HG02759 (cell line): Measurements from ENCODE around the gene KLK15.
"Not testable (repeated sequence)": the region's sequence is repeated elsewhere in the genome, so short reads cannot be mapped to it uniquely, and the experiment has no call there.

ENCODE experiments used
- ATAC-seq: cut with Tn5 transposase; IDR thresholded peaks from one replicate; pipeline ENCODE4 v1.9.1; 2021; ENCODE audit warnings: mild to moderate bottlenecking, moderate library complexity; ENCODE audit not compliant: unreplicated experiment

Gene KLK15

DNA sequence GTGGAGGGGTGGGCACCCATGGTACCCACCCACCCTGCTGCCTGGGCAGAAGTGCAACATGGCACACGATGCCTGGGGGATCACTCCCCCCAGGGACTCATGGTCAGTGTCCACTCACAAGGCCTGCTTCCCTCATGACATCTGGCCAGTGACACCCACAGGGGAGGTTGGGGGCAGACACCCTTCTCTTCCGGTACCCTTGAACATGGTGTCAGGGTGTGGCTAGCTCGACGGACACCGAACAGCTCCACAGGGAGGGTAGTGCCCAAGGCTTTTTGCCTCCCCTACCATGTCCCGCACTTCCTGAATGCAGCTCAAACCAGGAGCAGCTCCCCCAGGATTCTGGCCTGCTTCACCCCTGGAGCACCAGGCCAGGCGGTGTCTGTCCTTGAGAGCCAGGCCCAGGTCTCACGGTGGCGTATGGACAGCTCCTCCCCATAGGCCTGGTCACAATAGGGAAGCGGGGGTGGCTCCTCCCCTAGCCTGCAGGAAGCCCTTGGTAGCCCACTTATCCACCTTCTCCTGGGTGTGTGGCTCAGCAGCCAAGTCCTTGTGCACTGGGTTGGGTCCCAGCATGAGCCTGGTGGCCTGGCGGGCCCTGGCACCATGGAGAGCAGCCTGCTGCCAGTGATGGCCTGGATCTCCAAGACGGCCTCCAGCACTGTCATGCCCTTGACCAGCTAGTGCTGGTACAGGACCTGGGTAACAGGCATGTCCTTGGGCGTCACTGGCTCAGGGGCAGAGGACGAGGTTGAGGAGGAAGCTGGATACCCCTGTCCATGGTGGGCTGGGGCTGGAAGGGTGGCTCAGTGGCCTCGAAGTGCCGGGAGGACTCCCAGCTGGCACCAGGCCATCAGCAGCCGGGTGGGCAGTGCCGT is 35.4 kb downstream of the KLK15 start:
- ATAC-seq = no peak

DNA sequence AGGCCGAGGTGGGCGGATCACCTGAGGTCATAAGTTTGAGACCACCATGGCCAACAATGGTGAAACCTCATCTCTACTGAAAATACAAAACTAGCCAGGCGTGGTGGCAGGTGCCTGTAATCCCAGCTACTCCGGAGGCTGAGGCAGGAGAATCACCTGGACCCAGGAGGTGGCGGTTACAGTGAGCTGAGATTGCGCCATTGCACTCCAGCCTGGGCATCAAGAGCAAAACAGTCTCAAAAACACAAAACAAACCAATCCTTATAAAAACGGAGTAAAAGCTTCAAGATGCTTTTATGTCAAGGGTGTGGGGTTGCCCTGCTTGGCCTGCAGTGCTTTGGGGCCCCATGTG is 36.0 kb downstream of the KLK15 start:
- no peak for ATAC-seq

DNA sequence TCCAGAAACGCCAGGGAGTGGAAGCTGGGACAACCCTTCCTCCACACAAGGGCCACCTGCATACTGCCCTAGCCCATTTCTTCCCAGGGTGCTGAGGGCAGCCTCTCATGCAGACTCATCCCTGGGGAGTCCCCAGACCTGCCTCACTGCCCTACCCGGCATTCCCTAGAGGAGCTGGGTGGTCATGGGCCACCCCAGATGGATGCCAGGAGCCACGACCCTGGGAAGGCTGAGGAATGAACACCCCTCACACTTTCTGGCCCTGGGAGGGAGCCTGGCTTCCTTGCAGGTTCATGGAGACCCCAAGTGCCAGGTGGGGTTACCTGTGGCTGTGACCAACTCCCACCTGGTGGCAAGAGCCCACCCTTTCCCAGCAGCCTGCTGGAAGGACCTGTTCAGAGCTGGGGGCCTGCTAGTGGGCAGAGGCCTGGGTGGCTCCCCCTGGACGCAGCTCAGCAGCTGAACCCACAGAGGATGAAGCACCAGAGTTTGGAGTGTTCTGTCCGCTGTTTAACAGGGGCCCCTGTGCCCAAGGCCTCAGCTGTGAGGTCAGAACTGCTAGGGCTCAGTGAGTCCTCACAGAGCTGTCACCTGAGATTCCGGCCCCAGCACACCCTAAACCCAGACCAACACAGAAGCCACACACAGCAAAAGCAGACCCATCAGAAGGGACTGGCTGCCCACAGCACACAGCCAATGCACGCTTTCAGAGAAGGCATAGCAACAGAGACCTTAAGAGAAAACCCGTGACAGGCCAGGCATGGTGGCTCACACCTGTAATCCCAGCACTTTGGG is 36.5 kb downstream of the KLK15 start:
- no peak for ATAC-seq

DNA sequence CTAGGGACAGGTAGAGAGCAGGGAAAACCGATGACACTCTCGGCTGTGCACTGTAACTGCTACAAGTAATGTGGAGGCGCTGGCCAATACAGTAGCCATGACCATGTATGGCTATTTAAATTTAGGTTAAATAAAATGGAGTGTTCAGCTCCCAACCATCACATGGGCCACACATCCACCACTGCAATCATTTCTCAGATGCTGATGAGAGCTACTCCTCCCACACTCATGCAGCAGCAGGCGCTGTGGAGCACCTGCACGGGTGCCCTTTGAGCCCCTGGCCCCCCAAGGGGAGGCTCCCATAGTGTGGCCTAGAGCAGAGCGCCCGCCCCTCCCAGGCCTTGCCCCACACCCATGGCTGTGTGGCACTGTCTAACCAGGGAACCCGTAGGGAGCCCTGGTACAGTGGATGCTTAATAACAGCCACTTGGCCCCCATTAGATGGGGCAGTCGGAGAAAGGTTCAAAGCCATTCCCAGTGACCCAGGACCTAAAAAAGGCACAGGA is 37.2 kb downstream of the KLK15 start:
- ATAC-seq = no peak

DNA sequence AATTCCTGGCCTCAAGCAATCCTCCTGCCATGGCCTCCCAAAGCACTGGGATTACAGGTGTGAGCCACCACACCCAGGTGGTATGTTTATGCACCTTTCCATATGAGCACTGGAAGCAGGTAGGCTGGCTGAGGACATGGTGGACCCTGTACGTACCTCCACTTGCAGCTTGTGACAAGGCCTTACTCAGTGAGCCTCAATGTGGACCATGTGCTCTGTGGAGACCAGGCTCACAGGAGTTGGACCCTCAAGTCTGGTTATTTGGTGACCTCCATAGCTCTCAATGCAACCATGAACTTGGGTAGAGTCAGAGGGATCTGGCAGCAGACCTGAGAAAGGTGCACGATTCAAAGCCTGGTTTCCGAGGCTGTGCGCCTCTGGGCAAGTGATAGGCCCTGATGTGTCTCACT is 37.7 kb downstream of the KLK15 start:
- no peak for ATAC-seq

DNA sequence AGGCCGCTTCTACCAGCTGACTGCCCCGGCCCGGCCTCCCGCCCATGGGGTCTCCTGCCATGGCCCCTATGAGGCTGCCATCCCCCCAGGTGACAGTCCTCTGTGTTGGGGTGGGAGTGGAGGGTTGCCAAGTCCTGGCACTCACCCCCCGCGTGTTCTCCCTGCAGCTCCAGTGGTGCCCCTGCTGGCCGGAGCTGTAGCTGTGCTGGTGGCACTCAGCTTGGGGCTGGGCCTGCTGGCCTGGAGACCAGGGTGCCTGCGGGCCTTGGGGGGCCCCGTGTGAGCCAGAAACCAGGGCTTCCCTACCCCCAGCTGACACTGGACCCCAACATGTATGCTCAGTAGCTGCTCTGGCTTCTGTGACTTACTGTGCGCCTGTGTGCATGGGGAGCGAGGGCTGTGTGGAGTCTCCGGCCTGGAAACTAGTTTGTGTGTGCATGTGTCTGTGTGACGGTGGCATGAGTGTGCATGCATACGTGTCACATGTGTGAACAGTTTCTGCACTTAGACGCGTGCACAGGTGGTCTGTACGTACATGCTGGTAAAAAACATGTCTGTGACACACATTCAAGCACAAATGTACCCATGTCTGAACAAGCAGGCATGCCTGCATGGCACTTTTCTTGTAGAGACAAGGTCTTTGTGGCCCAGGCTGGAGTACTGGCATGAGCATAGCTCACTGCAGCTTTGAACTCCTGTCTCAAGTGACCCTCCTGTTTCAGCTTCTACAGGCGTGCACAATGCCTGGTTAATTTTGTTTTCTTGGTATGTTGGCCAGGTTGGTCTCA is 38.3 kb downstream of the KLK15 start:
- ATAC-seq = no peak

DNA sequence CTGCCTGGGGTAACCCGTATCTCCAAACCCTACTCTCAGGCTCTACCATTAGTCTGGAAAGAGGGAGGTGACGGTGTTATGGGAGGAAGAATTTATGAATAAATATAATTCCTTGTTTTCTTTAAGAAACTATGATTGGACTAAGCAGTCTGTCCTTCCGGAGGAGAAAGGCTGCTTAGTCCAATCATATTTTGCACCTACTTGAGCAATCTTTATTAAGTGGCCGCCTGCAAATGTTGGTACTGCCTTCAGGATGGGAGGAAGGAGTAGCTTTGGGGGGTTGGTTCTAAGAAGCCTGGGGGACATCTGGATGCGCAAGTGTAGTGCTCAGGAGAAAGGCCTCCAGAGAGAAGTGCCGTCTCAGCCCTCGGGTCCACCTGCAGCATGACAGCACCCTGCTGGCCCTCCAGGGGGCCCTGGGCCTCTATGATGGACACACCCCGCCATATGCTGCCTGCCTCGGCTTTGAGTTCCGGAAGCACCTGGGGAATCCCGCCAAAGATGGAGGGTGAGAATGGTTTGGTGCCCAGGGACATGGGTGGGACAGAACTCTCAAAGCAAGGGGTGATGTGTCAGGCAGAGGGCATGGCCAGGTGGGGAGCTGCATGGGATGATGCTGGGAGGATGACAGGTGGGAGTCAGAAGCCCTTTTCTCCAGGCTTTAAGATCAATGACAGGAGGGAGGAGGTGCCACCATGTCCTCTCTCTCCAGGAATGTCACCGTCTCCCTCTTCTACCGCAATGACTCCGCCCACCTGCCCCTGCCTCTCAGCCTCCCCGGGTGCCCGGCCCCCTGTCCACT is 39.1 kb downstream of the KLK15 start:
- ATAC-seq = no peak

DNA sequence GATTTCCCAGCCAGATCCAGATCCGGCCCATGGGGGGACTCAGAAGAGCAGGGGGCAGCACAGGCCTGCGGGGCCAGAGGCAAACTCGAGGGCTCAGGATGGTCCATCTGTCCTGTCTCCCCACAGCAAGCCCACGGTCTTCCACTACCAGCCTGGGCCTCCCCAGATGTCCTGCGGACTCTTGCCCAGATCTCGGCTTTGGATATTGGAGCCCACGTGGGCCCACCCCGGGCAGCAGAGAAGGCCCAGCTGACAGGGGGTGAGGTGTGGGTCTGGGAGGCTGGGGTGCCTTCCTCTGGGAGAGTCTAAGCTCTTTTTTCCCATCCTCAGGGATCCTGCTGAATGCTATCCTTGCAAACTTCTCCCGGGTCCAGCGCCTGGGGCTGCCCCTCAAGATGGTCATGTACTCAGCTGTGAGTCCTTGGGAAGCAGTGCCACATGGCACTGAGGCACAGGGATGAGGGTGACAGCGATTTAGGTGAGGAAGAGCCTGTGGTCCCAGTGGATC is 39.8 kb downstream of the KLK15 start:
- ATAC-seq = no peak

DNA sequence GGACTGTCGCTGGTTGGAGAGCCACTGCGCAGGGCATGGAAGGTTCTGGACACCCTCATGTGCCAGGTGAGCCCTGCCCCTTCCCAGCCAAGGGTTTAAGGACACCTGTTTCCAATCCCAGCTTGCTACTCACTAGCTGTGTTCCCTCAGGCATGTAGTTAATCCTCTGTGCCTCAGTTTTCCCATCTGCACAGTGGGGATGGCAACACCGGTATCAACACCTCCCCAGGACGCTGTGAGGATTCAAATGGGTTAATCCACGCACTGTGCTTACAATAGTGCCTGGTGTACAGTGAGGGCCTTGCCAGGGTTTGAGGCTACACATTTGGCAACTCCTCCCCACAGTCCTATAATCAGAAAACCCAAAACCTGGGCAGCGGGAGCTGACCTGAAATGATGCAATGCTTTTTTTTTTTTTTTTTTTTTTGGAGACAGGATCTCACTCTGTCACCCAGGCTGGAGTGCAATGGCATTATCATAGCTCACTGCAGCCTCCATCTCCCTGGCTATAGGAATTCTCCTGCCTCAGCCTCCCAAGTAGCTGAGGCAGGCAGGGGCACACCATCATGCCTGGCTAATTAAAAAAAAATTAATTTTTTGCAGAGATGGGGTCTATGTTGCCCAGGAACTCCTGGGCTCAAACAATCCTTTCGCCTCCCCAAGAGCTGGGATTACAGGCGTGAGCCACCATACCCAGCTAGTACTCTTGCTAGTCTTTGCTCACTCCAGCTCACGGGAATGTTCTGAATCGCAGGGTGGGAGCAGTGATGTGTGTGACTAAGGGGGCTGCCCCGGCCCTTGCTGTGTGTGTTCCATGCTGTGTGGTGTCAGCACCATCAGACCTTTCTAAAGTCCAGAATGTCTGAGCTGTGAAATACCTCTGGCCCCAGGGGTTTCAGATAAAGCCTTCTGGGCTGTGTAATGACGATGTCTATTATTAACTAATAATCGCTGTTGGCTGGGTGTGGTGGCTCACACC is 40.8 kb downstream of the KLK15 start:
- no peak for ATAC-seq

DNA sequence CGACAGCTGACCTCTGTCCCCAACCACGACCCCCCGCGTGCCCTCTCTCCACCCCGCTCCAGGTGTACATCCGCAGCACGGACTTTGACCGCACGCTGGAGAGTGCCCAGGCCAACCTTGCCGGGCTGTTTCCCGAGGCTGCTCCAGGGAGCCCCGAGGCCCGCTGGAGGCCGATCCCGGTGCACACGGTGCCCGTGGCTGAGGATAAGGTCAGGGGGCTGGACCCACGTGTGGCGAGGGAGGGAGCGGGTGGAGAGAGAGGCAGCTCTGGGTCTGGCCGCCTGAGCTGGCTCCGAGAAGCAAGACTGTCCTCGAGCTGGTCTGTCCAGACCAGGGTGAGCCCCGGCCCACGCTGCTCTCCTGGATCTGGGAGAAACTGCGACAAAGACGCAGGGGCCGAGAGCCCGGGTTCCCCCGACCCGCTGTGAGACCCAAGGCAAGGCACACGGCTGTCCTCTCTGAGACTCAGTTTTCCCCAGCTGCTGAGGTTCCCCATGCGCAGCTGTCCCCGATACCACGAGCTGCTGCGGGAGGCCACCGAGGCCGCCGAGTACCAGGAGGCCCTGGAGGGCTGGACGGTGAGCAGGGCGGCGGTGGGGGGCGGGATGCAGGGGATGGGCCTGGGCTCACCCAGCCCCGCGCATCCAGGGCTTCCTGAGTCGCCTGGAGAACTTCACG is 41.6 kb downstream of the KLK15 start:
- no peak for ATAC-seq

DNA sequence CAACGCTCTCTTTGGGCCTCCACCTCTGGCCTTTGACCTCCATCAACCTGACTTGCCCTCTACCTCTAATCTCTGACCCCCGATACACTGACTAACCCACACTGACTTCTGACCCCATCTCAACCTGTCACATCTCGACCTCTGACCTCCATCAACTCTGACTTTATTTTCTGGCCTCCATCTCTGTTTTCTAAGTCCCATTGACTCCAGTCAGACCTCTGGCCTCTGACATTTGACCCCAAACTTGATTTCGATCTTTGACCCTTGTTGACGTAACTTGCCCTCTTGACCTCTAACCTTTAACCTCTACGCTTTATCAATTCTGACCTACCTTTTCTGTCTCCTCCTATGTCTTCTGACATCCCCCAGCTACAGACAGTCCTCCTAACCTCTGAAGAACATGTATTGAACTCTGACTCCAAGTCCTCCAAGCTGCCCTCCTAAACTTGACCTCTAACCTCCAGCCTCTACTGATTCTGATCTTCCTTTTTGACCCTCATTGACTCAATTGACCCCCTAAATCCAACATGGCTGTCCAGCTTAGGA is 42.4 kb downstream of the KLK15 start:
- ATAC-seq = no peak

DNA sequence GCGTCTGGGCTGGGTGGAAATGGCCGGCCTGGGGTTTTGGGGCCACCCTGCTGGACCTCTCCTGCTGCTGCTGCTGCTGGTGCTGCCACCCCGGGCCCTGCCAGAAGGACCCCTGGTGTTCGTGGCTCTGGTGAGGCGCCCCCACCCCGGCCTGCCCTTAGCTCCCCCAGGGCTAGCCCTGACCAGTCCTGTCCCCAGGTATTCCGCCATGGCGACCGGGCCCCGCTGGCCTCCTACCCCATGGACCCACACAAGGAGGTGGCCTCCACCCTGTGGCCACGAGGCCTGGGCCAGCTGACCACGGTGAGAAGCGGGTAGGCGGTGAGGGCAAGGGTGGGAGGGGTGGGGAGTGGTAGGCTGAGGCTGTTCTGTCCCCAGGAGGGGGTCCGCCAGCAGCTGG is 43.0 kb downstream of the KLK15 start, which contains the start of gene ACP4:
Gene ACP4, plus strand, starts transcription at position 20 of the 400 bp plus-strand sequence. Its CDS starts 0 bp downstream, at position 20.
- no peak for ATAC-seq

DNA sequence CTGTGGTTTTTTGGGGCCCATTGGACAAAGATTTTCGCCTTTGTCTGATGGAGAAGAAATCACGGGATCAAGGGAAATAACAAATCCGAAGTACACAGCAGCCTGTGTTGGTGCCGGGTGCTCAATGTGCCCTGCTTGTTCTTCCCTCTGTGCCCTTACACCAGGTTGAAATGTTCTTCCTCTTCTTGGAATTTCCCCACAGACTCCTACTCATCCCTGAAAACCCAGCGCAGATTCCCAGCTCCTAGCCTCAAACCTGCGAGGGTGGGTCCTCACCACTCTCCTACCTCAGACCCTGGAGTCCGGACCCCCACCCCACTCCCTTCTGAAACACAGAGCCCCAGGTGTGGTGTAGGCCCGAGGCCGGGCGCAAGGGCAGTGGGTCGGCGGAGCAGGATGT is 48.0 kb downstream of the KLK15 start:
- ATAC-seq = no peak

DNA sequence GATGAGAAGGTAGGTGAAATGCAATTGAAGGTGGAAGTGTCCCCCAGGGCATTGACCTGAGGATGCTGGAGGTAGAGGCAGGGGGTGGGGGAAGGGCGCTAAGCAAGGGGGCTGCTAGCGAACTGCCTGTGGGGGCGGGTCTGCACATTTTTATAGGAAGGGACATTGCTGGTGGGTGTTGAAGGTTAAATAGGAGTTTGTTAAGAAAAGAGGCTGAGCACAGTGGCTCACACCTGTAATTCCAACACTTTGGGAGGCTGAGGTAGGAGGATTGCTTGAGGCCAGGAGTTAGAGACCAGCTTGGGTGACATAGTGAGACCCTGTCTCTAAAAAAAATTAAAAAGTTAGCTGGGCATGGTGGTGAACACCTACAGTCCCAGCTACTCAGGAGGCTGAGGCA is 48.7 kb downstream of the KLK15 start:
- no peak for ATAC-seq

DNA sequence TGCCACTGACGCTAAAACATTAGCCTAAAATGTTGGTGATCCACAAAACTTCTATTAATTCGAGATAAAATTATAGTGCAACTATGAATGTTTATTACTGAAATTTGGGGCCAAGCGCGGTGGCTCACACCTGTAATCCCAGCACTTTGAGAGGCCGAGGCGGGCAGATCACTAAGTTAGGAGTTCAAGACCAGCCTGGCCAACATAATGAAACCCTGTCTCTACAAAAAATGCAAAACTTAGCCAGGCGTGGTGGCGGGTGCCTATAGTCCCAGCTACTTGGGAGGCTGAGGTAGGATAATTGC is 49.6 kb downstream of the KLK15 start:
- ATAC-seq = not testable (repeated sequence)

DNA sequence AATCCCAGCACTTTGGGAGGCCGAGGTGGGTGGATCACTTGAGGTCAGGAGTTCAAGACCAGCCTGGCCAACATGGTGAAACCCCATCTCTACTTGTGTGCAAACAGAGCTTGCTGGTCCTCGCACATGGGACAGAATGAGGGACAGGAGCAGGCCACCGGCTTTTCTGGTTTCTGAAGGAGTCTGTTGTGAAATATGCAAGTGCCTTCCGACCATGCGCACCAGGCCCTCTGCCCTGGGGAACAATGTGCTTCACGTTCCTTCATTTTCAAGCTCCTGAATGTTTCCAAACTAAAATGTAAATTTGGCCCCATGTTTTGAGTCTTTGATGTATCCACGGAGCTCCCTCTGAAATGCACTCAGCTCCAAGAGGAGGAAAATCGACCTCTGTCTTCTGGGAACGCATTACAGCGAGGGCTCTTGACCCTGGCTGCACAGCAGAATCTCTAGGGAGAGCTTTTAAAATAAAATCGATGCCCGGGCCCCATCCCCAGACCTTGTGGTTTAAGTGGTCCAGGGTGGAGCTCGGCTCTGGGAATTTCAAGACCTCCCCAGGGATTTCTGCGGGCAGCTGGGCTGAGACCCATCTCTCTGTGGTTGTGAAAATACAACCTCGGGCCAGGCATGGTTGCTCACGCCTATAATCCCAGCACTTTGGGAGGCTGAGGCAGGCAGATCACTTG is 52.5 kb downstream of the KLK15 start:
- ATAC-seq = no peak
